LHCN-M2 (cell line): Measurements from ENCODE around the gene ADAM22. TPM values are rescaled to one million over a fixed set of nuclear protein-coding genes. Genes with fewer than 3 reads are reported as not detected.
A peak's percentile ranks its signal among the peaks of the same experiment; 100 is the strongest.
"Not testable (repeated sequence)": the region's sequence is repeated elsewhere in the genome, so short reads cannot be mapped to it uniquely, and the experiment has no call there.

Experiments used
- DNase-seq: peaks from one replicate; pipeline ENCODE4 v3.0.0-alpha.2; 2012; ENCODE audit warnings: low read depth
- total RNA-seq: library from RNA; depleted of rRNA; stranded (reverse); fragments of >200 nt; gene quantifications from 2 replicates; pipeline ENCODE4 v1.2.3, GENCODE V29; 2014

ADAM22 gene
- total RNA-seq, 1 experiment from 2014 or later, result 0.17 TPM

DNA sequence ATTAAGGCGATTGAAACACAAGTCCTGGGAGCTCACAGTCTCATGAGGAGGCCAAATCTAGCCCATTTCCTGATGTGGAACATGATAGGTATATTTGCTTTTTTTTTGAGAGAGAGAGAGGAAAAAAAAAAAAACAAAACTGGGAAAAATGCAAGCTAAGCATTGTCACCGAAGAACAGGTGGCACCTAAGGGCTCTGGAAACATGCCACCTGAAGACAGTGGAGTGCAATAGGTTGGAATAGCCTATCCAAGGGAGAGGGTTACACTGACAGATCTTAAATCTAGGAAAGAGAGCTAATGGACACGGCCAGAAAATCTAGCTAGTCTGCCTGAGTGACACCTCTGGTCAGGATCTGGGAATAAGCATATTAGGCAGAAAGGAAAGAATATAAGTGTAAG is 175.6 kb downstream of the ADAM22 start:
- DNase-seq, result no peak

DNA sequence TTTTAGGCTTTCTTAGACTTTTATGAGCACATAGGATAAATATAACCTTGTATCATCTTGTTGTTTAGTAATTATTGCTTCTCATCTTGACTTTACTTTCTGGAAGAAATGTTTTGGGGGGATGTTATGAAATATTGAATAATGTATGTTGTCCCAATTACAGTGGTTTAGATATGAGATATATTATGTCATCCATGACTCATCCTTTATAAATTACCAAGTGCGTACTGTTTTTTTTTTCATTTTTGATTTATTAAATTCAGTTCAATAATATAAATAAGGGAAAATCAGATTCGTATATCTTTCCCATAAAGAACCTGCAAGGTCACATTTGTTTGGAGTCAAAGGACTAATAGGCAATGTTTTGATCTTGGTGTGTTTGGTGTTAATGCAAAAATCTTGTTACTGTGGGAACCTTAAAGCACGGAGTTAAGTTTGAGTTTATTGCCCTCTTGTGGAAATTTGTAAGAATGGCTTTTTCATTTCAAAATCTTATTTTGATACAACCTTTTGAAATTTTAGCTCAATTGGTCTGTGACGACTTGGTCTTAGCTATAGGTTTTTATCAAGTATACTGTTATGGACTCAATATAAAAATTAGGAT is 177.2 kb downstream of the ADAM22 start:
- DNase-seq, result peak; percentile 47

DNA sequence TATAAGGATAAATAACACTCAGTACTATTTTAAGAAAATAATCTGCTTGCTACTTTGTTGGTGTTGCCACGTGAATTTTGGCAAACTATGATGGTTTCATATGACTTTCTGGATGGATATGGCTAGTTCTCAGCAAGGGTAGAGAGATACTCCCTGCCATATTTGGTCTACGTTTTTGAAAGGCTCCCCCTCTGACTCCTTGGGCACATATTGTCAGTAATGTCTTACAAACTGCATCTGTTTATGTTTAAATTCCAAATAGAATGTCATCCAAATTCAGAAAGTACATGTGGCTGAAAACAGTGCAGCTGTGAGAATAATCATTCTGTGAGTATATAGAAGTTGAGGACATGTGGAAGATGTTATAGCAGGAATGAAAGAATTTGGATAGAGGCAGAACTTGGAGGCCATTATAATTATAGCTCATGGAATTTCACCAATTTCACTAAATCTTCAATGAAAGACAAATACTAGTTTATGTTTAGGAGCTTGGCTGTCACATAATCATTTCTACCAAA is 178.0 kb downstream of the ADAM22 start:
- no peak for DNase-seq

GRCh38 chr7:88115258-88115796 is 181.3 kb downstream of the ADAM22 start:
- DNase-seq, result no peak

DNA sequence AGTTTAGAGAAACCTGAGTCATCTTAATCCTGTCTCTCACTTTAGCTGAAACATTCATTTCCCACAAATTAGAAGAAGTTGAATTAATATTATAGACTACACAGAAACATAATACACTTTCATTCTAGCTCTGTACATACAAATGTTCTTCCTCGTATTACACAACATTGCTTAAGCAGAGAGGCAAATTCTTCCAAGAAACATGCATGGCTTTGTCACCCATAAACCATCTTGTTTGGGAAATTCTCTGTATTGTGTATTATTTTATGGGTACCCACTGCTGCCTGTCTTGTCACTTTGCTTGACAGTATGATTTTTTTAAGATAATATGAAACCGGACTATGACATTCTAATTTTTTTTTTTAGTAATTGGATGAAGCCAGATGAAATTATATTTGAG is 181.8 kb downstream of the ADAM22 start:
- DNase-seq, result no peak

DNA sequence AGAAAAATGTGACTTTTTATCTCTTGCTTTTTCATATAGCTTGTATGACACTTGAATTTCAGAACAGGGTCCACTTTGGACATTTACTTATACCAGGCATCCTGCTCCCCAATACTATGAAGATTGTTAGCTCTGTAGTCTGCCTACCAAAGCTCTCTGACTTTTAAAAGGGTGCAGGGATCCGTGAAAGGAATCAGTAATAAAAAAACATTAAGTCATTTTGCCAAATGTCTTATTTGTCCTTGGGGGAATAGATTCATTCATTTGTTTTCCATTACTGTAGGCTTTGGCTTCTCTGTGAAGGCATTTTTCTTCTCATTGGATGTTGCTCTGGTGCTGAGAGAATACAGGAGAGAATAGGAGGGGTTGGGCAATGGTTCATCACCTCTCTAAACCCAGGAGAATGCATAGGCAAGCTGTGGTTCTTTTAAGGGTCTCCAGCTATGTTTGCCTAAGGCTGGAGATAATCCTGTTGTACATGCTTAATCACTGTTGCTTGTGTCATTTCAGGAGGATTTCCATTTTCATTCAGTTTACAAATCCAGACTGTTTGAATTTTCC is 182.3 kb downstream of the ADAM22 start:
- no peak for DNase-seq

DNA sequence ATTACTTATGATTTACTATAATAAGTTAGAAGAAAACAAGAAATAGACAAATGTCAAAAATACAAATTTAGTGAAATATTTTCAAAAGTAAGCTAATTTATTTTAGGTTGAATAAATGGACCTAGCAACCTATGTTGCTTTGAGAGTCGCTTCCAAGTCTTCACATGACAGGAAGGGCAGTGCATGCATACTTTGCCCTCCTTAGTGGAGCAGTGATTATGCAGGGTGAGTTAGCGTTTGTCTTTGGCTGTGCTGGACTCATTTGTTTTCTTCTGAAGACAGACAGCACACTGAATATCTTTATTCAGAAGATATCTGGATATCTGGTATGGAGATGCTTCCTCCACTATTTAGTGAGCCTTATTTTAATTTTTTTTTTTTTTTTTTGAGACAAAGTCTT is 183.3 kb downstream of the ADAM22 start:
- no peak for DNase-seq

- no peak for DNase-seq
Measured at GRCh38 chr7:88121335-88121734, 187.3 kb downstream of the ADAM22 start.

DNA sequence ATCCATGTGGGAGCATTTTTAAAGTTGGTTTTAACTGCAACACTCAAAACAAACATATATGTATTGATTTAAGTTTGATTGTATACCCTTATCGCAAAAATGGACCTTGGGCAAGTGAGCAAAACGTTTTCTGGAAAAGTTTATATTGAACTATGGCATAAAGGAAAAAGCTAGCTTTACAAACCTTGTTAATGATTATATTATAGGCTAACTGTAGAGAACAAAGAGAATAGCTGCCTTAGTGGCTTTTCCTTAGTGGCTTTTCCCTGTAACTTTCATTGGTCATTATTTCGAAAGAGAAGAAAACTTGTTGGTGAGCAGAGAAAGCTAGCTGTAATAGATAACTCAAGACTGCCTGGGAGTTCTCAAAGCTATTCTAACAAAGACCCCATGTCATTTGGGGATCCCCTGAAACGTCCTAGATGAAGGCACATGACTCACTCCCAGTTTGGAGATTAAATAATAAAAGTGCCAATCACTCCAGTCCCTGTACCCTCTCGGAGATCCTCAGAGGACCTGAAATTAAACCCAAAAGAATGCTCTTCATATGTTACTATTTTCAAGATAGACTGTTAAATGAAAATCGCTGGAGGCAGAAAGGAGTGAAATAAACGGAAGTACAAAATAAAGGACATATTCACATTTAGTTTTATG is 193.7 kb downstream of the ADAM22 start:
- no peak for DNase-seq

- no peak for DNase-seq
Measured at GRCh38 chr7:88132725-88133124, 198.7 kb downstream of the ADAM22 start.

DNA sequence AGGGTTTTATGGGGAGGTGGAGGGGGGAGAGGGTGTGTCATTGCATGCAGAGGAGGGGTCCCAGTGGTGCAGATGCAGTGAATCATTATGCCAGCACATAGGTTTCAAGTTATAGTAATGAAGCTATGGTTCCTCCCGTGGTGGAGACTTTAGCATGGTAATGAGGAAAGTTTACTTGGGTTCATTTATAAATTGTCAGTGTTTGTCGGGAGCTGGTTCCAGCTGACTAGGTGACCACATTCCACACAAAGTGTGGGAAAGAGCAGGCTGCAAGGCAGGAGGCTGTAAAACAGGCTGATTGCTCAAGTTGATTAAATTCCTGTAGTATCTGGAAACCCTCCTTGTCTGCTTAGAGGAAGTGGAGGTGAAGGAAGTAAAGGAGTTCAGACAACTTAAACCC is 206.9 kb downstream of the ADAM22 start:
- no peak for DNase-seq

GRCh38 chr7:88141479-88141878 is 207.4 kb downstream of the ADAM22 start:
- no peak for DNase-seq

DNA sequence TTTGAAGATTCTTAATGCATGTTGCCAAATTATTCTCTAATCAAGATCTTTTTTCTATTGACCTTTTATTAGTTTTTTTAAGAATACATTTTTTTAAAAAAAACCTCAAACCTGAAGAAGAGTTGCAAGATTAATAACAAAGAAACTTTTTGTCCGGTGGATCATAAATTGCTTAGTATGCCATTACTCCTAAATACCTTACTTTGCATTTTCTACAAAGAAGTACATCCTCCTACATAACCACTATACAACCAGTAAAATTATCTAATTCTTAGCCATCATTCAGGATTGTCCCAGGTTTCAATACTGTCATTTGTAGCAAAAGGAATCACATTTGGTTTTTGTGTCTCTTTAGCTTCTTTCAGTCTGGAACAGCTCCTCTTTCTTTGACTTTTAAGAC is 207.9 kb downstream of the ADAM22 start:
- DNase-seq, result no peak

DNA sequence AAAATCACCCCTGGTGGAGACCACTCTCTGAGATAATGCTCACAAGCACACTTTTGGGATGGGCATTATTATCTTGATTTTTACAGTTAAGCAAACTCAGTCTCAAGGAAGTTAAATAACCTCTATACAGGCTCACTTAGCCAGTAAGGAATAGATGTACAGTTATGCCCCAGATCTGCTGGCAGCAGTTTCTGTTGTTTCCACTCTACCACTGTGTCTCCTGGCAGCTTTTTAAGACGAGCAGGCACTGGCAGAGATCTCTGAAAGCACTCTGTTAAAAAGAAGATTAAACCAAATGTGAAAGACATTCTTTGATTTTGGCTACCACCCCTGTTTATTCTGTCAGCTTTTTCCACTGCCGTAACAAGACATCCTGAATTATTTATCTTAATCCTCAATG is 212.6 kb downstream of the ADAM22 start:
- DNase-seq, result no peak

DNA sequence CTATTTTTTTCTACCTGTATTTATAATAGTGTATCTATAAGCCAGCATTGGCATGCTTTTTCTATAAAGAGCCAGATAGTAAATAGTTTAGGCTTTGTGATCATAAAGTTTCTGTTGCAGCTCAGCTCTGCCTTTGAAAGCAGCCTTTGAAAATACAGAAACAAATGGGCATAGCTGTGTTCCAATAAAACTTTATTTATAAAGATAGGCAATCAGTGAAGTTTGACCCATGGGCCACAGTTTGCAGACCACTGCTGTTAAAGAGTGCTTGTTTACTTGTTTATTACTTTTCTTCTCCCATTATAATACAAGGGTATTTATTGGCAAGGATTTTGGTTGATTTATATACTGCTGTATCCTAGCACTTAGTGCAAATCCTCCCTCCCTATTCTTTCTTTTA is 213.3 kb downstream of the ADAM22 start:
- DNase-seq, result no peak

GRCh38 chr7:88147949-88148348 is 213.9 kb downstream of the ADAM22 start:
- no peak for DNase-seq

DNA sequence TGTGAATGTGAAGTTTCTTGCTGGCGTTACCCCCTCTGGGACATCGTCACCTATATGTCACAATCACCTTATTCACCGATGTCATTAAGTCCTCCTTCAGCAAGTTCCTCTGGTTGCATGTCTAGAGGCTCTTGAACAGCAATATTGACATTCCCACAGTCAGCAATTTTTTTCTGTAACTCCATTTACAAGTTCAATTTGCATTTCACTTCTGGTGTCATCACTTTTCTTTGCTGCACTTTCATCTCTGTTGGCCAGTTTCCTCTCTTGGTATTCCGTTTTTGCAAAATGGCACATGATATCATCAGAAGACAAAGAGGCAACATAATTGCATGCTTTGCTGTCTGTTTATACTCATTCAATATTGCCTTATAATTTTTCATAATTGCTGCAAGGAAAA is 216.0 kb downstream of the ADAM22 start:
- no peak for DNase-seq

- no peak for DNase-seq
Measured at GRCh38 chr7:88151119-88151790, 217.2 kb downstream of the ADAM22 start.

GRCh38 chr7:88153378-88153777 is 219.3 kb downstream of the ADAM22 start:
- DNase-seq, result no peak

GRCh38 chr7:88155756-88156155 is 221.7 kb downstream of the ADAM22 start:
- DNase-seq, result no peak

DNA sequence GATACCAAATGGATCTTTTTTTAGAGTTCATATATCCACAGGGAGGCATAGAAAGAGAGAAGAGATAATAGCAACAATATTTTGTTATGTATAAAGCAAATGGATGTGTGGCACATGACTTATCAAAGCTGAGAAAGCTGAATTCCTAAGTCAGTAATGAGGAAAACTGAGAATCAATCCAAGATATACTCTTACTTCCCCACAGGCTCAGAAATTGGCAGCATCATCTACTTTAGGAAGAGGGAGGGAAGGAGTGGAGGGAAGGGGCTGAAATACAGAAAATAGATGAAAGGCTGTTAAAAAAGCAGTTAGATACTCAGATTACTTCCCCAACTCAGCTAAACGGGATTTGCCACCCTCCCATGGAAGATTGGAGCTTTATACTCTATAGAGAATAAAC is 222.3 kb downstream of the ADAM22 start:
- no peak for DNase-seq

DNA sequence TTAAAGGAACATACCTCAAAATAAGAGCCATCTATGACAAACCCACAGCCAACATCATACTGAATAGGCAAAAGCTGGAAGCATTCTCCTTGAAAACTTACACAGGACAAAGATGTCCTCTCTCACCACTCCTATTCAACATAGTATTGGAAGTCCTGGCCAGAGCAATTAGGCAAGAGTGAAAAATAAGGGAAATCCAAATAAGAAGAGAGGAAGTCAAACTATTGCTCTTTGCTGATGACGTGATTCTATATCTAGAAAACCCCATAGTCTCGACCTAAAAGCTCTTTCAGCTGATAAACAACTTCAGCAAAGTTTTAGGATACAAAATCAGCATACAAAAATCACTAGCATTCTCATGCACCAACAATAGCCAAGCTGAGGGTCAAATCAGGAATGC is 225.7 kb downstream of the ADAM22 start:
- not testable (repeated sequence) for DNase-seq
